ENCODE measurements around the gene GBP2. TPM values are rescaled to one million over a fixed set of nuclear protein-coding genes. Genes with fewer than 3 reads are reported as not detected.
"Not testable (repeated sequence)": the region's sequence is repeated elsewhere in the genome, so short reads cannot be mapped to it uniquely, and the experiment has no call there.

GBP2 gene
- total RNA-seq, 1 donor from 2014 or later: not detected

GRCh38 chr1:89089962-89090361 is 36.0 kb downstream of the GBP2 start:
- H3K27me3 Mint-ChIP-seq (ENCODE audit: unreplicated experiment): no peaks in the 10 kb centered on the region
- H3K9me3 Mint-ChIP-seq (ENCODE audit: unreplicated experiment): no peaks in the 10 kb centered on the region
- H3K4me1 Mint-ChIP-seq (ENCODE audit: low read depth, unreplicated experiment): no peaks in the 10 kb centered on the region
- TF ChIP-seq CTCF (IDR thresholded peaks at IDR 0.05; ENCODE audit: partially characterized antibody, unreplicated experiment): no peak
- DNase-seq: no peak
- H3K4me3 Mint-ChIP-seq (ENCODE audit: unreplicated experiment): no peak overlapping the region
- H3K27ac Mint-ChIP-seq (ENCODE audit: unreplicated experiment): no peak overlapping the region
- no peaks in the 10 kb centered on the region for H3K36me3 Mint-ChIP-seq (ENCODE audit: unreplicated experiment)

- Mint-ChIP-seq H3K36me3 (ENCODE audit: unreplicated experiment) (no peaks in the 10 kb centered on the region), H3K4me3 (ENCODE audit: unreplicated experiment) (no peak overlapping the region), H3K27me3 (ENCODE audit: unreplicated experiment) (no peaks in the 10 kb centered on the region), H3K27ac (ENCODE audit: unreplicated experiment) (no peak overlapping the region), H3K4me1 (ENCODE audit: low read depth, unreplicated experiment) (no peaks in the 10 kb centered on the region), H3K9me3 (ENCODE audit: unreplicated experiment) (no peaks in the 10 kb centered on the region)
- TF ChIP-seq CTCF (IDR thresholded peaks at IDR 0.05; ENCODE audit: partially characterized antibody, unreplicated experiment): no peak
- no peak for DNase-seq
Observed at GRCh38 chr1:89088572-89088971, 37.3 kb downstream of the GBP2 start.

- no peak overlapping the region for H3K4me3 Mint-ChIP-seq (ENCODE audit: unreplicated experiment)
- no peak for TF ChIP-seq CTCF (IDR thresholded peaks at IDR 0.05; ENCODE audit: partially characterized antibody, unreplicated experiment)
- H3K27me3 Mint-ChIP-seq (ENCODE audit: unreplicated experiment): no peaks in the 10 kb centered on the region
- no peak overlapping the region for H3K27ac Mint-ChIP-seq (ENCODE audit: unreplicated experiment)
- no peaks in the 10 kb centered on the region for H3K4me1 Mint-ChIP-seq (ENCODE audit: low read depth, unreplicated experiment)
- no peak for DNase-seq
- no peaks in the 10 kb centered on the region for H3K36me3 Mint-ChIP-seq (ENCODE audit: unreplicated experiment)
- no peaks in the 10 kb centered on the region for H3K9me3 Mint-ChIP-seq (ENCODE audit: unreplicated experiment)
Observed at GRCh38 chr1:89087241-89087640, 38.7 kb downstream of the GBP2 start.

GRCh38 chr1:89085781-89086180 is 40.1 kb downstream of the GBP2 start:
- H3K9me3 Mint-ChIP-seq (ENCODE audit: unreplicated experiment): no peaks in the 10 kb centered on the region
- no peak overlapping the region for H3K27ac Mint-ChIP-seq (ENCODE audit: unreplicated experiment)
- no peak overlapping the region for H3K4me3 Mint-ChIP-seq (ENCODE audit: unreplicated experiment)
- no peak for DNase-seq
- no peak for TF ChIP-seq CTCF (IDR thresholded peaks at IDR 0.05; ENCODE audit: partially characterized antibody, unreplicated experiment)
- H3K27me3 Mint-ChIP-seq (ENCODE audit: unreplicated experiment): no peaks in the 10 kb centered on the region
- H3K4me1 Mint-ChIP-seq (ENCODE audit: low read depth, unreplicated experiment): no peaks in the 10 kb centered on the region
- H3K36me3 Mint-ChIP-seq (ENCODE audit: unreplicated experiment): no peaks in the 10 kb centered on the region

GRCh38 chr1:89081005-89081404 is 44.9 kb downstream of the GBP2 start:
- no peak for DNase-seq
- Mint-ChIP-seq H3K36me3 (ENCODE audit: unreplicated experiment) (peaks cover 5% of the 10 kb centered on the region), H3K27me3 (ENCODE audit: unreplicated experiment) (peaks cover 3% of the 10 kb centered on the region), H3K4me3 (ENCODE audit: unreplicated experiment) (no peak overlapping the region), H3K4me1 (ENCODE audit: low read depth, unreplicated experiment) (no peaks in the 10 kb centered on the region), H3K9me3 (ENCODE audit: unreplicated experiment) (peaks cover 2% of the 10 kb centered on the region), H3K27ac (ENCODE audit: unreplicated experiment) (no peak overlapping the region)
- no peak for TF ChIP-seq CTCF (IDR thresholded peaks at IDR 0.05; ENCODE audit: partially characterized antibody, unreplicated experiment)

GRCh38 chr1:89080068-89080467 is 45.8 kb downstream of the GBP2 start:
- not testable (repeated sequence) for H3K4me3 Mint-ChIP-seq (ENCODE audit: unreplicated experiment); DNase-seq; H3K27ac Mint-ChIP-seq (ENCODE audit: unreplicated experiment); H3K4me1 Mint-ChIP-seq (ENCODE audit: low read depth, unreplicated experiment); H3K36me3 Mint-ChIP-seq (ENCODE audit: unreplicated experiment); H3K27me3 Mint-ChIP-seq (ENCODE audit: unreplicated experiment); H3K9me3 Mint-ChIP-seq (ENCODE audit: unreplicated experiment)

GRCh38 chr1:89072466-89073065 is 53.3 kb downstream of the GBP2 start:
- H3K4me1 Mint-ChIP-seq (ENCODE audit: low read depth, unreplicated experiment); H3K9me3 Mint-ChIP-seq (ENCODE audit: unreplicated experiment); H3K27me3 Mint-ChIP-seq (ENCODE audit: unreplicated experiment); H3K36me3 Mint-ChIP-seq (ENCODE audit: unreplicated experiment); H3K4me3 Mint-ChIP-seq (ENCODE audit: unreplicated experiment); H3K27ac Mint-ChIP-seq (ENCODE audit: unreplicated experiment); DNase-seq: not testable (repeated sequence)
